Measurements from ENCODE around the gene PDLIM1.

DNA sequence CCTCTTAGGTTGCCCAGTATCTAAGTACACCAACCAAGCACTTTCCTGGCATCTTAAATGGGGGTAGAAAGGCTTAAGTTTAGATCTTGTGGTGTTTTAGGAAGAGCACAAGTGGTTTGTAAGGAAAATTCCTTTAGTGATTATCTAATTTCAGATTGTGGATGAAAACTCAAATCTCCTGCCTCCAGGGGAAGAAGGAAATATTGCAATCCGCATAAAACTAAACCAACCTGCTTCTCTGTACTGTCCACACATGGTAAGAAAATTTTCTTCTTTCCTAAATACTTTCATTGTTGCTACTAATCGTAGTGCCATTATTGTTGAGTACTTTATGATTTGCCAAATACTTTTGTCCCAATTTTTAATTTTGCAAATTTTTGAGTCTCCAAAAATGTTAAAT, 65.7 kb downstream of the PDLIM1 start:
- TF ChIP-seq, protein P1, sequence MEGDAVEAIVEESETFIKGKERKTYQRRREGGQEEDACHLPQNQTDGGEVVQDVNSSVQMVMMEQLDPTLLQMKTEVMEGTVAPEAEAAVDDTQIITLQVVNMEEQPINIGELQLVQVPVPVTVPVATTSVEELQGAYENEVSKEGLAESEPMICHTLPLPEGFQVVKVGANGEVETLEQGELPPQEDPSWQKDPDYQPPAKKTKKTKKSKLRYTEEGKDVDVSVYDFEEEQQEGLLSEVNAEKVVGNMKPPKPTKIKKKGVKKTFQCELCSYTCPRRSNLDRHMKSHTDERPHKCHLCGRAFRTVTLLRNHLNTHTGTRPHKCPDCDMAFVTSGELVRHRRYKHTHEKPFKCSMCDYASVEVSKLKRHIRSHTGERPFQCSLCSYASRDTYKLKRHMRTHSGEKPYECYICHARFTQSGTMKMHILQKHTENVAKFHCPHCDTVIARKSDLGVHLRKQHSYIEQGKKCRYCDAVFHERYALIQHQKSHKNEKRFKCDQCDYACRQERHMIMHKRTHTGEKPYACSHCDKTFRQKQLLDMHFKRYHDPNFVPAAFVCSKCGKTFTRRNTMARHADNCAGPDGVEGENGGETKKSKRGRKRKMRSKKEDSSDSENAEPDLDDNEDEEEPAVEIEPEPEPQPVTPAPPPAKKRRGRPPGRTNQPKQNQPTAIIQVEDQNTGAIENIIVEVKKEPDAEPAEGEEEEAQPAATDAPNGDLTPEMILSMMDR (IDR thresholded peaks at IDR 0.05): no peak
- TF ChIP-seq POLR2A (IDR thresholded peaks at IDR 0.05): no peak

Measured in adrenal gland (tissue), 5 donors.